K562 (cell line): ENCODE measurements around the gene RAP2B. TPM values are rescaled to one million over a fixed set of nuclear protein-coding genes. Genes with fewer than 3 reads are reported as not detected.

Experiments
- ATF3 ChIP-seq, 2 experiments: fragments of 450-650 bp in 1 of 2; sonication (generic) in 1 of 2; formaldehyde crosslinking in 1 of 2; IDR thresholded peaks in 1 of 2; conservative IDR thresholded peaks in 1 of 2; 2 replicates each; pipeline versions ENCODE4 v1.6.1 to v1.8.1; 2016 to 2023; ENCODE audit warnings: mild to moderate bottlenecking in 2 of 2, moderate library complexity in 2 of 2, inconsistent platforms in 1 of 2, missing genetic modification reagents in 1 of 2
- ATF6 ChIP-seq: sonication (generic); formaldehyde crosslinking; IDR thresholded peaks from 2 replicates; pipeline ENCODE4 v1.4.0; 2020; ENCODE audit warnings: mild to moderate bottlenecking, missing genetic modification reagents
- BRD9 ChIP-seq: fragments of 450-650 bp; IDR thresholded peaks from 2 replicates; pipeline ENCODE4 v1.6.1; 2018; ENCODE audit warnings: low read depth; ENCODE audit not compliant: partially characterized antibody
- C11orf30 ChIP-seq: fragments of 450-650 bp; IDR thresholded peaks from 2 replicates; pipeline ENCODE4 v1.6.1; 2016; ENCODE audit warnings: low read depth, mild to moderate bottlenecking
- ELK1 ChIP-seq: sonication (generic); formaldehyde crosslinking; IDR thresholded peaks from 2 replicates; pipeline ENCODE4 v1.8.1; 2022; ENCODE audit warnings: missing genetic modification reagents
- HMG20B ChIP-seq: fragments of 250-450 bp; sonication (Bioruptor Pico); IDR thresholded peaks from 2 replicates; pipeline ENCODE4 v1.5.0; 2021; ENCODE audit warnings: mild to moderate bottlenecking
- PRMT5 ChIP-seq: sonication (generic); formaldehyde crosslinking; IDR thresholded peaks from 2 replicates; pipeline ENCODE4 v1.5.0; 2020; ENCODE audit warnings: missing genetic modification reagents
- TCF15 ChIP-seq: fragments of 250-450 bp; sonication (Bioruptor Pico); IDR thresholded peaks from 2 replicates; pipeline ENCODE4 v1.8.0; 2022; ENCODE audit warnings: moderate library complexity, mild to moderate bottlenecking, inconsistent platforms
- TCF7L2 ChIP-seq: fragments of 150-350 bp; IDR thresholded peaks from 2 replicates; pipeline ENCODE4 v1.6.1; 2016; ENCODE audit warnings: low read depth, mild to moderate bottlenecking, low read length, moderate library complexity
- ZFP36 ChIP-seq: fragments of 150-350 bp; IDR thresholded peaks from 2 replicates; pipeline ENCODE4 v1.6.1; 2018; ENCODE audit warnings: low read length, low read depth; ENCODE audit not compliant: partially characterized antibody
- ZNF124 ChIP-seq: sonication (generic); formaldehyde crosslinking; IDR thresholded peaks from 2 replicates; pipeline ENCODE4 v1.8.1; 2022; ENCODE audit warnings: missing genetic modification reagents
- ZNF280B ChIP-seq: fragments of 250-450 bp; sonication (Bioruptor Pico); IDR thresholded peaks from 2 replicates; pipeline ENCODE4 v1.5.1; 2021; ENCODE audit warnings: mild to moderate bottlenecking
- ZNF507 ChIP-seq: conservative IDR thresholded peaks from 2 replicates; pipeline ENCODE4 v1.6.1; 2017; ENCODE audit warnings: missing genetic modification characterization, missing compliant biosample characterization
- ZNF512 ChIP-seq: IDR thresholded peaks from 2 replicates; pipeline ENCODE4 v1.6.1; 2016; ENCODE audit warnings: missing genetic modification characterization, missing compliant biosample characterization
- ZNF57 ChIP-seq: fragments of 450-650 bp; formaldehyde crosslinking; IDR thresholded peaks from 2 replicates; pipeline ENCODE4 v1.4.0; 2020; ENCODE audit warnings: mild to moderate bottlenecking, moderate library complexity
- ZNF740 ChIP-seq, 3 experiments: fragments of 200-800 bp in 1 of 3; sonication (Bioruptor generic) in 1 of 3; sonication (generic) in 1 of 3; formaldehyde crosslinking in 1 of 3; IDR thresholded peaks; 2 replicates each; pipeline versions ENCODE4 v1.6.1 to v1.8.0; 2016 to 2022; ENCODE audit warnings: mild to moderate bottlenecking in 2 of 3, missing compliant biosample characterization in 2 of 3, missing genetic modification characterization in 2 of 3, missing genetic modification reagents in 1 of 3
- ZNF766 ChIP-seq: fragments of 200-800 bp; sonication (Bioruptor generic); conservative IDR thresholded peaks from 2 replicates; pipeline ENCODE4 v1.6.1; 2016; ENCODE audit warnings: missing genetic modification characterization, missing compliant biosample characterization
- polyA plus RNA-seq, 8 experiments: library from polyadenylated mRNA; depleted of rRNA in 4 of 8; stranded (reverse) in 5 of 8; unstranded in 3 of 8; fragments of >200 nt; fragmentation: Nextera tagmentation in 2 of 8; fragmentation: Illumina TruSeq in 1 of 8; extraction: Ambion mirVana in 2 of 8; extraction: Trizol in 1 of 8; gene quantifications; 2 replicates each; pipeline versions ENCODE4 v1.2.1 to v1.2.3, GENCODE V29; 2011 to 2014; ENCODE audit warnings: inconsistent platforms in 1 of 8, missing spikeins in 1 of 8
- total RNA-seq, 7 experiments: library from RNA; depleted of rRNA in 6 of 7; stranded (reverse); fragments of >200 nt in 6 of 7; fragmentation: Illumina TruSeq in 2 of 7; extraction: Trizol in 2 of 7; gene quantifications; 2 replicates each; pipeline versions ENCODE4 v1.2.1 to v1.2.3, GENCODE V29; 2011 to 2021; ENCODE audit warnings: low replicate concordance in 1 of 7

Gene RAP2B
- total and polyA plus RNA-seq, 9 of the 15 experiments (the other 6 are each of a cell fraction or from before 2014, with no cell fraction given): 9.4 to 31.2 (median 15.8) TPM

- TF ChIP-seq ZNF280B (no peak), TCF7L2 (no peak), BRD9 (no peak), ZNF766 (CRISPR knock-in tag) (no peak), ZNF512 (tag) (no peak), C11orf30 (peak; percentile 66), ZNF740 (CRISPR knock-in tag; IDR thresholded peaks at IDR 0.05) (no peak), ZNF740 (tag; IDR thresholded peaks at IDR 0.05) (no peak), ATF3 (IDR thresholded peaks at IDR 0.05) (peak; percentile 71), ATF3 (CRISPR knock-in tag; conservative IDR thresholded peaks at IDR 0.05) (no peak), ZNF57 (CRISPR knock-in tag) (no peak), ZNF507 (tag) (no peak), PRMT5 (CRISPR knock-in tag) (no peak), ELK1 (no peak), TCF15 (no peak), ATF6 (CRISPR knock-in tag) (no peak), ZNF124 (CRISPR knock-in tag) (no peak), ZFP36 (no peak), HMG20B (CRISPR knock-in tag) (no peak)
Observed at GRCh38 chr3:153138276-153139210, 23.5 kb upstream of the RAP2B start (continued).
